Neural crest cell (in vitro differentiated cells): Measurements from ENCODE around the gene CETN1. TPM values are rescaled to one million over a fixed set of nuclear protein-coding genes. Genes with fewer than 3 reads are reported as not detected.

Experiments
- DNase-seq: peaks from one replicate; pipeline ENCODE4 v3.0.0; 2021; ENCODE audit warnings: low read depth, mixed read lengths, low spot score
- H3K27ac Mint-ChIP-seq: one replicate; pipeline ENCODE4 v1.8.0; 2021; ENCODE audit warnings: mild to moderate bottlenecking, mixed read lengths; ENCODE audit not compliant: unreplicated experiment
- H3K27me3 Mint-ChIP-seq: 2 replicates; pipeline ENCODE4 v1.8.0; 2021; ENCODE audit warnings: low read depth, mild to moderate bottlenecking, mixed read lengths
- H3K36me3 Mint-ChIP-seq: 2 replicates; pipeline ENCODE4 v1.8.0; 2021; ENCODE audit warnings: low read depth, mild to moderate bottlenecking, mixed read lengths
- H3K4me1 Mint-ChIP-seq: 2 replicates; pipeline ENCODE4 v1.8.0; 2021; ENCODE audit warnings: mixed read lengths
- H3K4me3 Mint-ChIP-seq: one replicate; pipeline ENCODE4 v1.8.0; 2021; ENCODE audit warnings: mild to moderate bottlenecking, mixed read lengths
- H3K9me3 Mint-ChIP-seq: 2 replicates; pipeline ENCODE4 v1.8.0; 2021; ENCODE audit warnings: mixed read lengths
- total RNA-seq: library from RNA; stranded (reverse); gene quantifications from 2 replicates; pipeline ENCODE4 v1.2.1, GENCODE V29; 2021
- TF ChIP-seq, protein P1 (sequence below): fragments of 200-600 bp; sonication (generic); conservative IDR thresholded peaks from 2 replicates; pipeline ENCODE4 v1.5.0; 2021; ENCODE audit warnings: antibody characterized with exemption, mild to moderate bottlenecking

The CETN1 gene
- total RNA-seq, 1 donor from 2014 or later = not detected

DNA sequence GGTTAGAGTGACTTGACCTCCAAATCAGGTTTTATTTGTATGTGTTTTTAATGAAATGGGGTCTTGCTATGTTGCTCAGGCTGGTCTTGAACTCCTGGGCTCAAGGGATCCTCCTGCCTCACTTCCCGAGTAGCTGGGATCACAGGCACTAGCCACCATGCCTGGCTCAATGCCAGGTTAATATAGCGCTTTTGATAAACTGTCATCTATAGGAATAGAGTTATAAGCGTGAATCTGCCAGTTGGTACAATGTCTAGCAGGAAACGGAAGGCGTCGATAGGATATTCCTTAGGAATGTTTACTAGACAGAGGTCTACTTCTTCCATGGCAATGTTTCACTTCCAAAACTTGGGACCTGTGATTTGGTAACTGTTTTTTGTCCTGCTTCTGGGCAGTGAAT, 42.1 kb downstream of the CETN1 start:
- TF ChIP-seq, protein P1, sequence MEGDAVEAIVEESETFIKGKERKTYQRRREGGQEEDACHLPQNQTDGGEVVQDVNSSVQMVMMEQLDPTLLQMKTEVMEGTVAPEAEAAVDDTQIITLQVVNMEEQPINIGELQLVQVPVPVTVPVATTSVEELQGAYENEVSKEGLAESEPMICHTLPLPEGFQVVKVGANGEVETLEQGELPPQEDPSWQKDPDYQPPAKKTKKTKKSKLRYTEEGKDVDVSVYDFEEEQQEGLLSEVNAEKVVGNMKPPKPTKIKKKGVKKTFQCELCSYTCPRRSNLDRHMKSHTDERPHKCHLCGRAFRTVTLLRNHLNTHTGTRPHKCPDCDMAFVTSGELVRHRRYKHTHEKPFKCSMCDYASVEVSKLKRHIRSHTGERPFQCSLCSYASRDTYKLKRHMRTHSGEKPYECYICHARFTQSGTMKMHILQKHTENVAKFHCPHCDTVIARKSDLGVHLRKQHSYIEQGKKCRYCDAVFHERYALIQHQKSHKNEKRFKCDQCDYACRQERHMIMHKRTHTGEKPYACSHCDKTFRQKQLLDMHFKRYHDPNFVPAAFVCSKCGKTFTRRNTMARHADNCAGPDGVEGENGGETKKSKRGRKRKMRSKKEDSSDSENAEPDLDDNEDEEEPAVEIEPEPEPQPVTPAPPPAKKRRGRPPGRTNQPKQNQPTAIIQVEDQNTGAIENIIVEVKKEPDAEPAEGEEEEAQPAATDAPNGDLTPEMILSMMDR = no peak
- Mint-ChIP-seq H3K4me1 (no peaks in the 10 kb centered on the region), H3K4me3 (no peak overlapping the region), H3K36me3 (no peaks in the 10 kb centered on the region), H3K27me3 (no peaks in the 10 kb centered on the region), H3K9me3 (no peaks in the 10 kb centered on the region), H3K27ac (no peak overlapping the region)
- no peak for DNase-seq

DNA sequence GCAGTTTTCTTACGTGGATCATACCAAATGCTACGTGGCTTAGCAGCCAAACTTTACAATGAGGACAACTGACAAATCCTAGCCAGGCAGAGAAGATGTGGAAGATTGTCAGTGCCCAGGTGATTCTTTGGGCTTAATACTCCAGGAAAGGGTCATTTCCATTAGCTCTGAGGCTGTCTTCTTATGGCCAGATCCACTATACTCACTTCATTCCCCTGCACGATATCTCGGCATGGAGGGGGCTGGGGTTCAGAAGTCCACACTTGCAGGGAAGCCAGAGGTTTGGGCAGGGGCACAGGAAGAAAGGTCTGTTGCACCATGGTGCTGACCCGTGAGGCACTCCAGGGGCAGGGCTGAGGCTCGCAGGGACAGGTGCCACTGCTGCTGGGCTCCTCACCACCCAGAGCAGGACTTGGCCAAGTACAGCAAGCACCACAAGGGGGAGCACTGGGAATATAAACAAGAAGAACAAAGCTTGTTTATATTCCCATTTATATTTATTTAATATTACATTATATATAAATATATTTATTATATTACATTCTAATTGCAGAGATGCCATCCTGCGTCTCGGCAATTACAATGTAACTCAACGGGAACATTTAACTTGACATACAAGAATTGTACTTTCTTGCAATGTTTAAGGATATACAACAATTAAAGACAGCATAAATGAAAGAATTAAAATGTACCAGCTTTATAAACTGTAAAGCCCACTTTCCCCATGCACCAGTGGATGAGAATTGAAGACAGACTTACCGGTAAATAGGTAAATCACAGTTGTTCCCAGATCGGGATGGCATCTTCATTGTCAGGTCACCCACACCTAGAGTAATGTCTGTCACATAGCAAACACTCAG, 43.8 kb downstream of the CETN1 start:
- Mint-ChIP-seq H3K9me3 (no peaks in the 10 kb centered on the region), H3K27ac (no peak overlapping the region), H3K36me3 (no peaks in the 10 kb centered on the region), H3K4me3 (no peak overlapping the region), H3K27me3 (no peaks in the 10 kb centered on the region), H3K4me1 (no peaks in the 10 kb centered on the region)
- peak; percentile 74 for DNase-seq
- TF ChIP-seq, protein P1 = peak; percentile 80

DNA sequence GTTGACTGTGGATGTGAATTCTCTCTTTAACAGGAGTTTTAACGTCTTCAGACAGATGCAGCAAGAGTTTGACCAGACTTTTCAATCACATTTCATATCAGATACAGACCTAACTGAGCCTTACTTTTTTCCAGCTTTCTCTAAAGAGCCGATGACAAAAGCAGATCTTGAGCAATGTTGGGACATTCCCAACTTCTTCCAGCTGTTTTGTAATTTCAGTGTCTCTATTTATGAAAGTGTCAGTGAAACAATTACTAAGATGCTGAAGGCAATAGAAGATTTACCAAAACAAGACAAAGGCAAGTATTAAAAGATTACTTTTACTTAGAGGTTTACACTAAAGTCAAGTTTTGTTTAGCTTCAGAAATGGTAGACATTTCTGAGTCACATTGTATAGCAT, 47.1 kb downstream of the CETN1 start:
- TF ChIP-seq, protein P1 = no peak

DNA sequence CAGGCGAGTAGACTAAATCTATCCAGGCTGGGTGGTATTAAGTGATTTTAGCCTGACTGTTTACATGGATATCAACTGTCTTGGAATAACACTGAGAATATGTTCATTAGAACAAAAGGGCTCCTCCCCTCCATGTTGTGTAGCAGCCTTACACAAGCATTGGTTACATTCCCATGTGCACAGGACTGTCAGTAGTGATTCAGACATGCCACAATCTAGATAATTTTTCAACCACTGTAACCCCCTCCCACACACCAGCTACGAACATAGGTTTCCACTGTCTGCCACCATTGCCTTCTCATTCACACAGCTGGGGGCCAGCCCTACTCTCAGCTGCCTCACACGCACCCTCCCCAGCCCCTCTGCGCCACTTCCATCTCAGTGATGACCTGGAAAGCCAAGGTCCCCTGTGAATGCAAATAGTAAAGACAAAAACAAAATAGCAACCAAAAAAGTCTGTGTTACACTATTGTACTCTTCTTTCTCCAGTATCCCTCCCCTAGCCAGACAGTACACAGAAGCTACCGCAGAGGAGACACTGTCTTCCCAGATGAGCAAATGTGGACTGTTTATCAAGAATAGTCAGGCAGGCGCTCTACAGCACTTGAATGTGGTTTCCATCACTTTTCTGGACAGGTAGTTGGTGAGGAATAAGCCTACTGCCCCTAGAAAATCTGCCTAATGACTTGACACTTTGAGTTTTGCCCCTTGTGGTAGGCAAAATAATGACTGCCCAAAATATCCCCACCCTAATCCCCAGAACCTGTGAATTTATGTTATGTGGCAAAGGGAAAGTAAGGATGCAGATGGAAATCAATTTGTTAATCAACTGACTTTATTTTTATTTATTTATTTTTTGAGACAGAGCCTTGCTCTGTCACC, 49.3 kb downstream of the CETN1 start:
- no peaks in the 10 kb centered on the region for H3K27me3 Mint-ChIP-seq

More for the DNA sequence above, 47.1 kb downstream of the CETN1 start:
- Mint-ChIP-seq H3K27me3 (no peaks in the 10 kb centered on the region), H3K27ac (no peak overlapping the region), H3K36me3 (no peaks in the 10 kb centered on the region), H3K4me1 (peaks cover 4% of the 10 kb centered on the region), H3K9me3 (no peaks in the 10 kb centered on the region), H3K4me3 (no peak overlapping the region)
- DNase-seq = no peak

DNA sequence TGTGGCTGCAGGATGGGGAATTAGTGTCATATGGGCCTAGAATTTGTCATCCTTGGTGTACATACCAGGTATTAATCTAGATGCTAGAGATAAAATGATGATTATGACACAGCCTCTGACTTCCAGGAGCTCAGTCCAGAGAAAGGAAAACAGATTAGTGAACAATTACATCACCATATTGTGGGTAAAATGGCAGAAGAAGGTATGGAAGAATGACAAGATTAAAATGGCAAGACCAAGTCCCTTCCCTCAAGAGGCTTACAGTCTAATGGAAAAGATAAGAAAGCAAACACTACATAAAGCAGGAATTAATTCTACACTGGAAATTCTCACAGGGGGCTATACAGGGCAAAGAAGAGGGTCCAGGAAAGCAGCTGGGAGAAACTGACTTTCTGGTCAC, 51.4 kb downstream of the CETN1 start:
- Mint-ChIP-seq H3K36me3 (no peaks in the 10 kb centered on the region), H3K4me1 (peaks cover 20% of the 10 kb centered on the region), H3K27ac (no peak overlapping the region), H3K27me3 (no peaks in the 10 kb centered on the region), H3K9me3 (peaks cover 3% of the 10 kb centered on the region), H3K4me3 (no peak overlapping the region)
- no peak for DNase-seq
- TF ChIP-seq, protein P1 = no peak

More for the DNA sequence above, 49.3 kb downstream of the CETN1 start:
- H3K36me3 Mint-ChIP-seq = no peaks in the 10 kb centered on the region
- H3K9me3 Mint-ChIP-seq = peaks cover 2% of the 10 kb centered on the region
- TF ChIP-seq, protein P1 = peak; percentile 46
- no peak overlapping the region for H3K4me3 Mint-ChIP-seq
- H3K27ac Mint-ChIP-seq = peak overlapping the region; percentile 70
- no peak for DNase-seq
- H3K4me1 Mint-ChIP-seq = peaks cover 14% of the 10 kb centered on the region

Other genes starting within 250 kb of the CETN1 start
- gene COLEC12, start 79.7 kb upstream of the CETN1 start, total RNA-seq = 1.7 and 2.0 TPM in 2 replicates
- gene CLUL1, start 16.6 kb downstream of the CETN1 start, total RNA-seq = 0.50 and 1.0 TPM in 2 replicates
- gene TYMS, start 77.3 kb downstream of the CETN1 start, total RNA-seq = 264 and 268 TPM in 2 replicates
- gene ENOSF1, start 132.2 kb downstream of the CETN1 start, total RNA-seq = 78.6 and 83.3 TPM in 2 replicates
- 54.7 and 58.7 TPM in 2 replicates for gene YES1, start 231.9 kb downstream of the CETN1 start, total RNA-seq